Eye (tissue), 1 donor: ENCODE results near the gene NUTF2.
A peak's percentile ranks its signal among the peaks of the same experiment; 100 is the strongest.
"Not testable (repeated sequence)": the region's sequence is repeated elsewhere in the genome, so short reads cannot be mapped to it uniquely, and the experiment has no call there.

Source experiments
- DNase-seq: peaks from one replicate; pipeline ENCODE4 v3.0.0-alpha.2; 2015

The NUTF2 gene

GRCh38 chr16:67841198-67841815 is 5.4 kb upstream of the NUTF2 start:
- DNase-seq = no peak

- peak; percentile 100 for DNase-seq
Observed at GRCh38 chr16:67841816-67842508, 4.8 kb upstream of the NUTF2 start, which contains the start of gene THAP11. Gene THAP11 (plus strand): TSS chr16:67842320. CDS start chr16:67842555, 235 bp downstream.

DNA sequence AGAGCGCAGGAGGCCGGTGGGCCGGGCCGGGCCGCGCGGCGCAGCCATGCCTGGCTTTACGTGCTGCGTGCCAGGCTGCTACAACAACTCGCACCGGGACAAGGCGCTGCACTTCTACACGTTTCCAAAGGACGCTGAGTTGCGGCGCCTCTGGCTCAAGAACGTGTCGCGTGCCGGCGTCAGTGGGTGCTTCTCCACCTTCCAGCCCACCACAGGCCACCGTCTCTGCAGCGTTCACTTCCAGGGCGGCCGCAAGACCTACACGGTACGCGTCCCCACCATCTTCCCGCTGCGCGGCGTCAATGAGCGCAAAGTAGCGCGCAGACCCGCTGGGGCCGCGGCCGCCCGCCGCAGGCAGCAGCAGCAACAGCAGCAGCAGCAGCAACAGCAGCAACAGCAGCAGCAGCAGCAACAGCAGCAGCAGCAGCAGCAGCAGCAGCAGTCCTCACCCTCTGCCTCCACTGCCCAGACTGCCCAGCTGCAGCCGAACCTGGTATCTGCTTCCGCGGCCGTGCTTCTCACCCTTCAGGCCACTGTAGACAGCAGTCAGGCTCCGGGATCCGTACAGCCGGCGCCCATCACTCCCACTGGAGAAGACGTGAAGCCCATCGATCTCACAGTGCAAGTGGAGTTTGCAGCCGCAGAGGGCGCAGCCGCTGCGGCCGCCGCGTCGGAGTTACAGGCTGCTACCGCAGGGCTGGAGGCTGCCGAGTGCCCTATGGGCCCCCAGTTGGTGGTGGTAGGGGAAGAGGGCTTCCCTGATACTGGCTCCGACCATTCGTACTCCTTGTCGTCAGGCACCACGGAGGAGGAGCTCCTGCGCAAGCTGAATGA is 4.0 kb upstream of the NUTF2 start:
- DNase-seq = peak; percentile 81

DNA sequence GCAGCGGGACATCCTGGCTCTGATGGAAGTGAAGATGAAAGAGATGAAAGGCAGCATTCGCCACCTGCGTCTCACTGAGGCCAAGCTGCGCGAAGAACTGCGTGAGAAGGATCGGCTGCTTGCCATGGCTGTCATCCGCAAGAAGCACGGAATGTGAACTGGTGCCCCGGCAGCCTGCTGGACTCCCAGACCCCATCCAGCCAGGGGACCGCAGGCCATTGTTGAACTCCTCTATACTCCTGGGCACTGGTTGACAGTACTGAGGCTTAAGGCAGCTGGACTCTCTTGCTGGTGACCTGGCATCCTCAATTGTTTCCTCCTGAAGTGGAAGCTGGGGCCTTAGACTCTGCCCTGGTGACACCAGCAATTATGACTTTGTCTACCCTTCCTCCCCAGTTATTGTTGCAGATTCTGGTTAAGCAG is 3.4 kb upstream of the NUTF2 start:
- no peak for DNase-seq

DNA sequence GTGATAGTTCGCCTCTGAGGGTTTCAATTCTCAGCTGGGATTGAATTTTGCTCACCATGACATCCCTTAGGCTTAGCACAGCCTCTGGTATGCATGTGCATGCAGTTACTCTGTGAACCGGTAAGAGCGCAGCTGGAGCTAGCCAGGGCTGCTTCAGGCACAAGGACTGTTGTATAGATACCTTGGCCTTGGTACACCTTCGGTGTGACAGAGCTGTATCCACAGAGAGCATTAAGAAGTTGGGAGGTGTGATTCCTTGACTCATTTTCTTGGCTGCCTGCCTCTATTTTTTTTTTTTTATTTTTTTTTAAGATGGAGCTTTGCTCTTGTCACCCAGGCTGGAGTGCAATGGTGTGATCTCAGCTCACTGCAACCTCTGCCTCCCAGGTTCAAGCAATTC is 2.2 kb upstream of the NUTF2 start:
- DNase-seq = no peak

DNA sequence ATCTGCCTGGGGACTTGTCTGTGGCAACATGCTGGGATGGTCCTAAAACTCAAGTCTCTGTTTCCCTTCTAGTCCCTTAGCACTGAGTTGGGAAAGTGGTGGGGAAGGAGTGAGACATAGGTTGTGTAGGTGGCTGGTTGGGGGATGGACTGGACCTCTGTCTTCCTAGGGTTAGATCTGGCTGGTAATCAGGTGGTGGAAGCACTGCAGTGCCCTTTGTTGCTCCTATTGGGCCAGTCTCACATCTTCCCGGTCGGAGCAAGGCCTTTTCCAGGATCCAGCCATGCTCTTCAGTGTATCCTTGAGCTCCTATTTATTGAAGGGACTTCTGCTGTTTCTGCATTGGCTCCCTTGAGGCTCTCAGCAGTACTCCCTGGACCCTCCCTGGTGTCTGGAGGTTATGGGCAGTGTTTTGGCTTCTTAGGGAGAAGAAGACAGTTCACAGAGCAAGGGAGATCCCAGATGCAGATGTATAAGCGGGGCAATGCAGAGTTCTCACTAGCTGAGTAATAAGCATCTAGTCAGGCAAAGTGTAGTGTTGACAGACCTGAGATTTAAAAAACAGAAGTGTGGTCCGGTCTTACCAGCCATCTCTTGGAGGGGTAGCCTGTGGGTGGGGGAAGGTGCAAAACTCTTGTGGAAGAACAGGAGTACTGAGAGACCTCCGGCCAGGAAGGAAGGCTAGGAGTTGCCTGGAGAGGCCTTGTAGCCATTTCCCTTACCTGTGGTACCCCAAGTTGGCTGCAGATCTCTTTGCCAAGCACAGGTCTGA is 1.3 kb upstream of the NUTF2 start:
- DNase-seq = no peak

DNA sequence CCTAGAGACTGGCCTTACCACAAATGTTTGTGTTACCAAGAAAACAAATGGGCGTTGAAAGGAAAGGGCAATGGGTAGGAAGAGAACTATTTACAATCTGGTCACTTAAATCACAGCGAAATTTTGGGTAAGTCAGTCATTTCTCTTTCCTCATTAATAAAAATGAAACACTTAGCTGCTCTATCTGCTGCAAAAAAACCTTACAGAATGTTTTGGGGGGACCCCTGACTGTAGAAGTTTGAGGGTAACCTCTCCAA is 742 bp upstream of the NUTF2 start:
- DNase-seq = no peak

GRCh38 chr16:67847064-67847861 is 530 bp downstream of the NUTF2 start, which contains the start of gene CENPT:
Gene CENPT (minus strand): TSS chr16:67847693. CDS start chr16:67833859, 13,834 bp downstream.
- peak; percentile 42 for DNase-seq

GRCh38 chr16:67848118-67848517 is 1.4 kb downstream of the NUTF2 start:
- no peak for DNase-seq

DNA sequence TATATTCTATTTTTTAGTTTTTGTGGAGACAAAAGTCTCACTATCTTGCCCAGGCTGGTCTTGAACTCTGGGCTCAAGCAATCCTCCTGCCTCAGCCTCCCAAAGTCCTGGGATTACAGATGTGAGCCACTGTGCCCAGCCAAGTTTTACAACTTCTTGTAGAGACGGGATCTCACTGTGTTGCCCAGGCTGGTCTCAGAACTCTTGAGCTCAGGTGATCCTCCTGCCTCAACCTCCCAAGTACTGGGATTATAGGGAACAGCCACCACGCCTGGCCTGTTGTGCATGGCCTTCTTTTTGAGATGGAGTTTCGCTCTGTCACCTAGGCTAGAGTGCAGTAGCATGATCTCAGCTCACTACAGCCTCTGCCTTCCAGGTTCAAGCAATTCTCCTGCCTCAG is 6.9 kb downstream of the NUTF2 start:
- DNase-seq = no peak

DNA sequence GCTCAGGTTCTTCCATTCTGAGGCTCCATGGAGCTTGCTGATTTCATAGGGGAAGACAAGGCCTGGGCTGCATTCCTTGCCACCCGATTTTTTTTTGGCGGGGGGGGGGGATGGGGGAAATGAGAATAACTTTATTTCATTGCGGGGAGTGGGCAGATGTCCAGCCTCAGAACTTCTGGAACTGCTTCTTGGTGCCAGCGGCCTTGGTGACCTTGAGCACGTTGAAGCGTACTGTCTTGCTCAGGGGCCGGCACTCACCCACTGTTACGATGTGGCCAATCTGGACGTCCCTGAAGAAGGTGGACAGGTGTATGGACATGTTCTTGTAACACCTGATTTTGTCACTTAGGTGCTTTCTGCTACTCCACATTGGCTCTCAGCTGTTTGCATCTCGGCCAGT is 9.1 kb downstream of the NUTF2 start:
- no peak for DNase-seq

- no peak for DNase-seq
Observed at GRCh38 chr16:67856927-67857546, 10.3 kb downstream of the NUTF2 start.

DNA sequence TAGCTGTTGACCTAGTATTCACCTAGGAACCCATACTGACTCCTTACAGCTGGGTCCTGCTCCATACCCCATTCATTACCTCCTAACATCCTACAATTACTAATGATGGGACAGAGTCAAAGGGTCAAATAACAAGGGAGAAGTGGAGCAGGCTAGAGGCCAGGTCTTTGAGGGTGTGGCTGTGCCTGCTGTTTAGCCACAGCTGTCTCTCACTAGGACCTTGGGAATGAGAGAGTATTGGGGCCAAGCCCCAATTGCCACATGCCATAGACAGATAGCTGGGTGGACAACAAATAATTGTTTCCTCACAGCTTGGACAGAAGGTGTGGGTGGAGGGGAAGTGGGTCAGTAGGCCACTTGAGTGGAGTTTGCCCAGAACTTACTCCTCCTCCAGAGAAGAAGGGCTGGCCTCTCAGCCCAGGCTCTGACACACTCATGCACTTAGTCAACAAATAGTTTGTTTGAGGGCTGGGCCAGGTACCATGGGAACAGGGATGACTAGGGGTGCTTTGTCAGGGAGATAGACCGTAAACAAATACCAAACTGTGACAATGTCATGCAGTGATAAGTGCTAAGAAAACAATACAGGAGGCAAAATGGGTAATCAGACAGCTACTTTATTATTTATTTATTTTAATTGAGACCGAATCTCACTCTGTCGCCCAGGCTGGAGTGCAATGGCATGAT is 11.0 kb downstream of the NUTF2 start:
- DNase-seq = peak; percentile 30

- DNase-seq = no peak
Observed at GRCh38 chr16:67858500-67858899, 11.8 kb downstream of the NUTF2 start.

DNA sequence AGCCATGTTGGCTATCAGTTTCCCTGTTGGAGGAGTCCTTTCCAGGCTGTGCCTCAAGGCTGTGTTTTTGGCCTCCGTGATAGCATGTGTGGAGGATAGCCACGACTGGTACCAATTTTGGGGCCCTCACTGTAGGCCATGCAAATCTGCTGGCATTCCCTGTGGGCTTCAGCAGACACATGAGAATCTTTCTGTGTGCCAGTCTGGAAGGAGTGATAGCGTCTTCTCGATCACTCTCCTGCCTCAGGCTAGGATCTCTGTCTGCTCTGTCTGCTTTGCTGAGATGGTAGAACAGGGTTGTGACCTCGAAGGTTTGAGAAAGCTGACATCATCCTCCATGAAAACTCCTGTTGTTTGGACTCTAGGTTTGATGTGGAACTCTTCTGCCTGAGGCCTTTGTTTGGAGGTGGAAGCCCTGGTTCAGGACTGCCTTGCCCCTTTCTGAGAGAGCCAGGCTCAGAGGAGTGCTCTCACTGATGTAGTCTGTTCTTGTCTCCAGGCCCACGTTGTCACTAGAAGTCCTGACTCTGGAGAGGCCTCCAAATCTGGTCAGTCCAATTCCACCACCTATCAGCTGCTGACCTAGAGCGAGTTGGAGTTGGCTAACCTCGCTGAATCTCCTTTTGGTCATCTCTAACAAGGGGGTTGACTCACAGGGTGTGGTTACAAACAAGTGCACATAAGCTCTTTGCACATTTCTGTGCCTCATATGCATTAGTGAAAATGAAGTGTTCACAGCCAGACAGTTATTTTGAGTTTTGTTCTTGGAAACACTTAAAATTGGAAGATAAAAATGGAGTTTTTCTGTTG is 14.1 kb downstream of the NUTF2 start:
- no peak for DNase-seq

GRCh38 chr16:67861877-67862276 is 15.1 kb downstream of the NUTF2 start:
- no peak for DNase-seq

DNA sequence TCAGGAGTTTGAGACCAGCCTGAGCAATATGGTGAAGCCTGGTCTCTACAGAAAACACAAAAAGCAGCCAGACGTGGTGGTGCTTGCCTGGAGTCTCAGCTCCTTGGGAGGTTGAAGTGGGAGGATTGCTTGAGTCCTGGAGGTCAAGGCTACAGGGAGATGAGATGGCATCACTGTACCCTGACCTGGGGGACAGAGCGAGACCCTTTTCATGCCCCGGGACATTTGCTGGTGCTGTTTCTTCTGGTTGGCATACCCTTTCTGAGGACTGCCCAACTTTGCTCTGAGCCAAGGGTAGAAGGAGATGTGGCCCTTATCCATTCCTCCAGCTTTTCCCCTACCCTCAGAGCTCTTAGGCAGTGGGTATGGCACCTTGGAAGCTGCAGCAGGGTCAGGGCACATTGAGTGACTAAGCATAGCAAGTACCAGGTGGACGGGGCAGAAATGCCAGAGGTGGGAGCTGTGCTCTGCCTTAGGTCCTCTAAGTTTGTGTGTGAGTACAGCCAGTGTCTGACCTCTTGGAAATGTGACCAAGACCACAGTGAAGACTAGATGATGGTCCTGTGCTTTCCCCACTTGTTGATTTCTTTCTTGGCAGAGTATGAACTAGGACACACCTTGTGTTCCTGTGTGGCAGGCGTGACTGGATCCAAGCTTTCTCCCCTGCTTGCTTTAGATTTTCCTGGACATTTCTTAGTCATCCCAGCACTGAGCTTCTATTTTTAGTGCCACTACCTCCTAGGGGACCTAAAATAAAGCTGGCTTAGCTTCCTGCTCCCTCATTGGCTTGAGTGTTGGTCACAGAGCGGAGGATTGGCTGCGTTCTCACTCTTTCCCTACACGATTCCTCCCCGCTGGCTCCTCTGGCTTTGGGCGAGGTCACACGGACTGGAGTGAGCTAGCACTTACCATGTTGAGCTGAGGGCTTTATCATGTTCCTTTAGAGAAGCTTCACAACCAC is 16.2 kb downstream of the NUTF2 start:
- DNase-seq = no peak

DNA sequence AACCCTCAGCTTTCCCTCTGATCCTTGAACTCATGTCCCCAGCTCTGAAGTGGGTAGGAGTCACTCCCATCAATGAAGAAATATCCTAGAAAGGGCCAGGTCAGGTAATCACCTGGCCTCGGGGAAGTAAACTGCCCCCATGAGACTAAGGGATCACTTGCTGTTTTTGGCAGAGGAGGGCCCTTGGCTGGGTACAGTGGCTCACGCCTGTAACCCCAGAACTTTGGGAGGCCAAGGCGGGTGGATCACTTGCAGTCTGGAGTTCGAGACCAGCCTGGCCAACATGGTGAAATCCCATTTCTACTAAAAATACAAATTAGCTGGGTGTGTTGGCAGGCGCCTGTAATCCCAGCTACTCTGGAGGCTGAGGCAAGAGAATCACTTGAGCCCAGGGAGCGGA is 17.3 kb downstream of the NUTF2 start:
- not testable (repeated sequence) for DNase-seq

DNA sequence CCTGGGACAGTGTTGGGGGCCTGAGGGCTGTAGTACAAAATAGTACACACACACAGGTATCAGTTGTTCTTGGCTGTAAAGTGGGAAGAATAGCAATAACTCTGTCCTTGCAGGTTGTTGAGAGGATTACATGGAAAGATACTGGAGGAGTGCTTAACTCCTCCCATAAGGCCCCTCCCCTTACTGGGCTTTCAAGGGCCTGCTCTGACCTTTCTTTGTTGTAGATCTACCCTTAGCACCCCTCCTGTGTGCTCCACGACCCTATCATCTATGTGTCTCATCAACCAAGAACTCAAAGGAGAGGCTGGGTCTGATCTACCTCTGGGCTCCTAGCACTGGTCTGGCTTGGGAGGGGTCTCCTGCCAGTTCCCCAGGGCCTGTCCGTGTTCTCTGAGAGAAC is 17.9 kb downstream of the NUTF2 start:
- DNase-seq = no peak
